Activated B cell treated with CpG ODN at 0.5 μM for 24 hours (primary cell): ENCODE results near the gene ACSM6. TPM values are rescaled to one million over a fixed set of nuclear protein-coding genes. Genes with fewer than 3 reads are reported as not detected.

Experiments
- ATAC-seq: fragments of 200-7000 bp; cut with Tn5 transposase; one replicate; pipeline ENCODE4 v1.10.0; 2021; ENCODE audit warnings: low read depth, mild to moderate bottlenecking, moderate library complexity
- CTCF ChIA-PET: fragments of 350-600 bp; sonication (Branson Sonifier 250); formaldehyde crosslinking; loops from one replicate; lab custom pipeline; 2021; ENCODE audit warnings: antibody characterized with exemption; lab: Charles Lee
- POLR2A ChIA-PET: fragments of 350-600 bp; sonication (Branson Sonifier 250); formaldehyde crosslinking; loops from one replicate; lab custom pipeline; 2021; ENCODE audit warnings: antibody characterized with exemption; lab: Charles Lee
- DNase-seq: peaks from one replicate; pipeline ENCODE4 v3.0.0; 2022
- H3K27ac Mint-ChIP-seq: one replicate; pipeline ENCODE4 v1.8.0; 2020; ENCODE audit warnings: mixed read lengths
- H3K27me3 Mint-ChIP-seq: one replicate; pipeline ENCODE4 v1.8.0; 2021; ENCODE audit warnings: mixed read lengths
- H3K36me3 Mint-ChIP-seq: one replicate; pipeline ENCODE4 v1.8.0; 2021; ENCODE audit warnings: low read depth, mixed read lengths
- H3K4me1 Mint-ChIP-seq: one replicate; pipeline ENCODE4 v1.8.0; 2021; ENCODE audit warnings: mixed read lengths
- H3K4me3 Mint-ChIP-seq: one replicate; pipeline ENCODE4 v1.8.0; 2020; ENCODE audit warnings: mild to moderate bottlenecking, mixed read lengths
- H3K9me3 Mint-ChIP-seq: one replicate; pipeline ENCODE4 v1.8.0; 2020; ENCODE audit warnings: mixed read lengths
- intact Hi-C: fragments of 100-400 bp; cut with micrococcal nuclease; formaldehyde crosslinking; loops from one replicate; pipeline ENCODE4 v1.15.1; 2024
- total RNA-seq: library from RNA; stranded (reverse); gene quantifications from 2 replicates; pipeline ENCODE4 v1.2.3, GENCODE V29; 2022
- TF ChIP-seq, protein P1 (sequence below): fragments of 200-600 bp; IDR thresholded peaks from one replicate; pipeline ENCODE4 v1.8.0; 2022; ENCODE audit warnings: antibody characterized with exemption, mild to moderate bottlenecking

ACSM6 gene
- total RNA-seq, 1 donor from 2014 or later = not detected

- H3K4me1 Mint-ChIP-seq = peaks cover 56% of the 10 kb centered on the region
- intact Hi-C loops = no loop called here
- DNase-seq = no peak
- H3K9me3 Mint-ChIP-seq = no peaks in the 10 kb centered on the region
- no peak overlapping the region for H3K27ac Mint-ChIP-seq
- POLR2A ChIA-PET = interaction anchor here (0.6 to 1.6 kb wide), 6 partner anchors 10 to 30 kb away, joined by 3 to 8 read pairs (median 3); partner anchors contain the start of gene PDLIM1
- peaks cover 68% of the 10 kb centered on the region for H3K36me3 Mint-ChIP-seq
- H3K4me3 Mint-ChIP-seq = no peak overlapping the region
- ATAC-seq = no peak
- TF ChIP-seq, protein P1, sequence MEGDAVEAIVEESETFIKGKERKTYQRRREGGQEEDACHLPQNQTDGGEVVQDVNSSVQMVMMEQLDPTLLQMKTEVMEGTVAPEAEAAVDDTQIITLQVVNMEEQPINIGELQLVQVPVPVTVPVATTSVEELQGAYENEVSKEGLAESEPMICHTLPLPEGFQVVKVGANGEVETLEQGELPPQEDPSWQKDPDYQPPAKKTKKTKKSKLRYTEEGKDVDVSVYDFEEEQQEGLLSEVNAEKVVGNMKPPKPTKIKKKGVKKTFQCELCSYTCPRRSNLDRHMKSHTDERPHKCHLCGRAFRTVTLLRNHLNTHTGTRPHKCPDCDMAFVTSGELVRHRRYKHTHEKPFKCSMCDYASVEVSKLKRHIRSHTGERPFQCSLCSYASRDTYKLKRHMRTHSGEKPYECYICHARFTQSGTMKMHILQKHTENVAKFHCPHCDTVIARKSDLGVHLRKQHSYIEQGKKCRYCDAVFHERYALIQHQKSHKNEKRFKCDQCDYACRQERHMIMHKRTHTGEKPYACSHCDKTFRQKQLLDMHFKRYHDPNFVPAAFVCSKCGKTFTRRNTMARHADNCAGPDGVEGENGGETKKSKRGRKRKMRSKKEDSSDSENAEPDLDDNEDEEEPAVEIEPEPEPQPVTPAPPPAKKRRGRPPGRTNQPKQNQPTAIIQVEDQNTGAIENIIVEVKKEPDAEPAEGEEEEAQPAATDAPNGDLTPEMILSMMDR = no peak
- no peaks in the 10 kb centered on the region for H3K27me3 Mint-ChIP-seq
- CTCF ChIA-PET = interaction anchor here (0.6 to 1.9 kb wide), 2 partner anchors 97 to 99 kb away, joined by 3 to 5 read pairs; no protein-coding TSS in a partner anchor
These were observed 71.5 kb downstream of the ACSM6 start for GRCh38 chr10:95265572-95265971.

DNA sequence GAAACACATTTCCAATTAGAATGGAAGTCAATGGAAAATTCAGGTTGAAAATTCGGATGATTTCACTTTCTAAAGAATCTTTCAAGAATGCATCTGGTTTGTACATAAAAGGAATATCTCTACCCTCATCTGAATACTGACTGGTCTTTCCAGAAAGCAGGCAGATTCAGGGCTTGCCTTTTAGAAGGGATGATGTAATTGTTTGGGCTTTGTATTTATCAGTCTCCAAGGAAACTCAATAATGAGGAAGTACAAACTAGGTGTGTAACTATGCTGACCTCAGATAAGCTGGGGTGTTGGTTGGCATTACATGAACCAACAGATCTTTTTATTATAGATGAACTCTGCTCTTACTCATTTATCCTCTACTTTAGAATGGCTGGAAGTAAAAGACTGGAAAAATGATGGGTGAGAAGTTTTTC, 72.6 kb downstream of the ACSM6 start:
- TF ChIP-seq, protein P1 = no peak
- Mint-ChIP-seq H3K27ac (peak overlapping the region; percentile 83), H3K9me3 (no peaks in the 10 kb centered on the region), H3K4me1 (peaks cover 56% of the 10 kb centered on the region), H3K4me3 (peak overlapping the region; percentile 2), H3K27me3 (no peaks in the 10 kb centered on the region), H3K36me3 (peaks cover 66% of the 10 kb centered on the region)
- no peak for DNase-seq
- ChIA-PET CTCF (interaction anchor here (1.9 kb wide), 1 partner anchor 96 kb away, joined by 5 read pairs; no protein-coding TSS in a partner anchor), POLR2A (interaction anchor here (1.3 to 1.6 kb wide), 2 partner anchors 19 to 24 kb away, joined by 3 read pairs; partner anchors contain the start of gene PDLIM1)
- intact Hi-C loops = loop anchor here (1.0 to 2.0 kb wide), 3 partner anchors 20 to 29 kb away; no protein-coding TSS in a partner anchor
- peak; percentile 80 for ATAC-seq

GRCh38 chr10:95267251-95267650, 73.2 kb downstream of the ACSM6 start:
- ChIA-PET POLR2A (interaction anchor here (1.6 kb wide), 1 partner anchor 23 kb away, joined by 3 read pairs; the partner anchor contains the start of gene PDLIM1), CTCF (interaction anchor here (1.9 kb wide), 1 partner anchor 95 kb away, joined by 5 read pairs; no protein-coding TSS in a partner anchor)
- no peak for DNase-seq
- TF ChIP-seq, protein P1 = no peak
- Mint-ChIP-seq H3K9me3 (no peaks in the 10 kb centered on the region), H3K27ac (no peak overlapping the region), H3K4me3 (no peak overlapping the region), H3K27me3 (no peaks in the 10 kb centered on the region), H3K4me1 (peaks cover 52% of the 10 kb centered on the region), H3K36me3 (peaks cover 63% of the 10 kb centered on the region)
- no peak for ATAC-seq
- intact Hi-C loops = loop anchor here (2.0 kb wide), 1 partner anchor 20 kb away; no protein-coding TSS in a partner anchor

- TF ChIP-seq, protein P1 = no peak
- no peaks in the 10 kb centered on the region for H3K9me3 Mint-ChIP-seq
- DNase-seq = no peak
- H3K27me3 Mint-ChIP-seq = no peaks in the 10 kb centered on the region
- intact Hi-C loops = no loop called here
- ChIA-PET CTCF (no interaction called here), POLR2A (no interaction called here)
- peak overlapping the region; percentile 41 for H3K27ac Mint-ChIP-seq
- peaks cover 42% of the 10 kb centered on the region for H3K4me1 Mint-ChIP-seq
- ATAC-seq = no peak
- H3K36me3 Mint-ChIP-seq = peaks cover 55% of the 10 kb centered on the region
- H3K4me3 Mint-ChIP-seq = no peak overlapping the region
These were observed 74.4 kb downstream of the ACSM6 start for GRCh38 chr10:95268438-95268837.
